H1 (cell line): ENCODE data around the gene COL25A1. TPM values are rescaled to one million over a fixed set of nuclear protein-coding genes. Genes with fewer than 3 reads are reported as not detected.

ENCODE experiments used
- ATF3 ChIP-seq: IDR thresholded peaks from 2 replicates; pipeline ENCODE4 v1.6.1; 2011; ENCODE audit warnings: low read depth, mild to moderate bottlenecking, low read length; ENCODE audit not compliant: insufficient read depth
- CHD7 ChIP-seq: fragments of 300-600 bp; sonication (generic); IDR thresholded peaks from 2 replicates; pipeline ENCODE4 v1.7.1; 2012; ENCODE audit warnings: low read length, moderate library complexity, mild to moderate bottlenecking, inconsistent platforms; ENCODE audit not compliant: insufficient replicate concordance
- CTCF ChIP-seq, 3 experiments: IDR thresholded peaks; 1 replicate in 2 of 3; 2 replicates in 1 of 3; pipeline versions ENCODE4 v1.5.1 to v1.6.1; 2011; ENCODE audit warnings: low read length in 3 of 3, mild to moderate bottlenecking in 3 of 3, inconsistent platforms in 2 of 3, low read depth in 1 of 3, moderate library complexity in 1 of 3; ENCODE audit not compliant: insufficient read depth in 1 of 3; ENCODE audit errors: control extremely low read depth in 1 of 3
- GABPA ChIP-seq: IDR thresholded peaks from 2 replicates; pipeline ENCODE4 v1.6.1; 2011; ENCODE audit warnings: mild to moderate bottlenecking, low read length, moderate library complexity, borderline replicate concordance; ENCODE audit not compliant: insufficient read depth
- HDAC2 ChIP-seq, 2 experiments: fragments of 300-600 bp in 1 of 2; sonication (generic) in 1 of 2; IDR thresholded peaks; 2 replicates each; pipeline ENCODE4 v1.6.1; 2011 to 2012; ENCODE audit warnings: low read depth in 2 of 2, low read length in 2 of 2, mild to moderate bottlenecking in 2 of 2, moderate library complexity in 2 of 2, borderline replicate concordance in 1 of 2, inconsistent platforms in 1 of 2
- JUND ChIP-seq: IDR thresholded peaks from 2 replicates; pipeline ENCODE4 v1.6.1; 2011; ENCODE audit warnings: mild to moderate bottlenecking, improper control_type of control experiment, low read length
- SUZ12 ChIP-seq: fragments of 200-600 bp; sonication (generic); IDR thresholded peaks from 2 replicates; pipeline ENCODE4 v1.6.1; 2012; ENCODE audit warnings: mild to moderate bottlenecking, inconsistent platforms, low read length, moderate library complexity, mixed read lengths
- ZNF274 ChIP-seq: IDR thresholded peaks from 2 replicates; pipeline ENCODE4 v1.7.0; 2012; ENCODE audit warnings: low read length, borderline replicate concordance; ENCODE audit errors: extremely low read depth
- polyA plus RNA-seq, 7 experiments: library from polyadenylated mRNA; depleted of rRNA in 3 of 7; stranded (reverse) in 5 of 7; unstranded in 2 of 7; fragments of >200 nt in 5 of 7; fragments of 200-250 nt in 2 of 7; gene quantifications; 1 replicate in 5 of 7; 2 replicates in 1 of 7; 4 replicates in 1 of 7; pipeline versions ENCODE4 v1.2.1 to v1.2.3, GENCODE V29; 2011 to 2013; ENCODE audit warnings: missing spikeins in 2 of 7, mixed read lengths in 2 of 7
- total RNA-seq: library from RNA; stranded (reverse); fragmentation: NEBNext Ultra II Directional; extraction: Animal tissue kit (Norgen Biotek cat#: 25700); gene quantifications from 2 replicates; pipeline ENCODE4 v1.2.1, GENCODE V29; 2021

COL25A1 gene
- total and polyA plus RNA-seq, 2 of the 8 experiments (the other 6 are each of a cell fraction or from before 2014, with no cell fraction given) = 1.1 to 8.3 TPM

- no peak for TF ChIP-seq HDAC2 (IDR thresholded peaks at IDR 0.05; ENCODE audit: borderline replicate concordance in 1 of 2, low read depth in 2 of 2, low read length in 2 of 2)
- TF ChIP-seq ATF3 = no peak
- TF ChIP-seq CTCF (IDR thresholded peaks at IDR 0.05; ENCODE audit: control extremely low read depth in 1 of 3, insufficient read depth in 1 of 3, low read depth in 1 of 3, low read length in 3 of 3) = no peak
- TF ChIP-seq GABPA = no peak
- no peak for TF ChIP-seq SUZ12
- TF ChIP-seq JUND = no peak
- TF ChIP-seq ZNF274 = no peak
- TF ChIP-seq CHD7 = no peak
Measured at GRCh38 chr4:108861334-108861733, 441.1 kb downstream of the COL25A1 start (continued).
